ENCODE results near the gene CD28. TPM values are rescaled to one million over a fixed set of nuclear protein-coding genes. Genes with fewer than 3 reads are reported as not detected.

Gene CD28
- total RNA-seq, 3 donors from 2014 or later (not counting 1 experiment from before 2014, with no cell fraction given), result 0.54 to 3.5 (median 3.3) TPM

DNA sequence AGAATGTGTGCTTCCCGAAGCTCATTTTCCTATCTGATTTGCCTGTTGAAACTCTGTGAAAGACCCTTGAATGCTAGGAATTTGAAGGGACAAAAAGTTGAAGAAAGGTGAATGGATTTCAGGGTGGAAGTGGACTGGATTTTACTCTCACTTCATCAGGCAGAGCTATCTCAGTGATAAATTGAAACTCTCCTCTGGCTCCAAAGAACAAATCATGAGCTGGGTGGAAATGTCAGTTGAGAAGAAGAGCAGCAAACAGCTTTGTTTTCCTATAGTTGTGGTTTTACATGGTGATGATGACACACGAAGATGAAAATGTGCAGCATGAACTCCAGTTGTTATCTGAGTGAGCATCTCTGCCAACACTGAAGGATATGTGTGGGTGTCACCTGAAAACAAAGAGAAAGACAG is 34.4 kb downstream of the CD28 start:
- no peaks in the 10 kb centered on the region for H3K27me3 ChIP-seq (ENCODE audit: control insufficient read depth, insufficient read depth, low read length)
- H3K27ac ChIP-seq (ENCODE audit: low read length), result peak overlapping the region; percentile 51
- H3K4me1 ChIP-seq (ENCODE audit: control insufficient read depth, insufficient read depth, low read length), result peaks cover 7% of the 10 kb centered on the region
- H3K9me3 ChIP-seq (ENCODE audit: control insufficient read depth, insufficient read depth, low read length), result no peaks in the 10 kb centered on the region
- Mint-ChIP-seq H3K27me3 (ENCODE audit: low read depth in 2 of 2) (no peaks in the 10 kb centered on the region), H3K4me1 (peaks cover 13% of the 10 kb centered on the region in 2 donors), H3K9me3 (no peaks in the 10 kb centered on the region), H3K4me3 (peak overlapping the region; percentile 8), H3K27ac (peak overlapping the region in 1 of 2 donors; percentile 77), H3K36me3 (no peaks in the 10 kb centered on the region)
- DNase-seq (peak in 1 of 2 donors; percentile 86), ATAC-seq (peak; percentile 32 to 54 (median 44))
- WGBS (ENCODE audit: insufficient coverage), result 36% methylated on average over 2 of the region's 2 CpGs
- intact Hi-C loops (cut with micrococcal nuclease), result no loop called here
- H3K4me3 ChIP-seq (ENCODE audit: low read length), result no peak overlapping the region
- TF ChIP-seq, protein P1, sequence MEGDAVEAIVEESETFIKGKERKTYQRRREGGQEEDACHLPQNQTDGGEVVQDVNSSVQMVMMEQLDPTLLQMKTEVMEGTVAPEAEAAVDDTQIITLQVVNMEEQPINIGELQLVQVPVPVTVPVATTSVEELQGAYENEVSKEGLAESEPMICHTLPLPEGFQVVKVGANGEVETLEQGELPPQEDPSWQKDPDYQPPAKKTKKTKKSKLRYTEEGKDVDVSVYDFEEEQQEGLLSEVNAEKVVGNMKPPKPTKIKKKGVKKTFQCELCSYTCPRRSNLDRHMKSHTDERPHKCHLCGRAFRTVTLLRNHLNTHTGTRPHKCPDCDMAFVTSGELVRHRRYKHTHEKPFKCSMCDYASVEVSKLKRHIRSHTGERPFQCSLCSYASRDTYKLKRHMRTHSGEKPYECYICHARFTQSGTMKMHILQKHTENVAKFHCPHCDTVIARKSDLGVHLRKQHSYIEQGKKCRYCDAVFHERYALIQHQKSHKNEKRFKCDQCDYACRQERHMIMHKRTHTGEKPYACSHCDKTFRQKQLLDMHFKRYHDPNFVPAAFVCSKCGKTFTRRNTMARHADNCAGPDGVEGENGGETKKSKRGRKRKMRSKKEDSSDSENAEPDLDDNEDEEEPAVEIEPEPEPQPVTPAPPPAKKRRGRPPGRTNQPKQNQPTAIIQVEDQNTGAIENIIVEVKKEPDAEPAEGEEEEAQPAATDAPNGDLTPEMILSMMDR (IDR thresholded peaks at IDR 0.05), result no peak
- H3K36me3 ChIP-seq (ENCODE audit: control insufficient read depth, insufficient read depth, low read length), result no peaks in the 10 kb centered on the region

DNA sequence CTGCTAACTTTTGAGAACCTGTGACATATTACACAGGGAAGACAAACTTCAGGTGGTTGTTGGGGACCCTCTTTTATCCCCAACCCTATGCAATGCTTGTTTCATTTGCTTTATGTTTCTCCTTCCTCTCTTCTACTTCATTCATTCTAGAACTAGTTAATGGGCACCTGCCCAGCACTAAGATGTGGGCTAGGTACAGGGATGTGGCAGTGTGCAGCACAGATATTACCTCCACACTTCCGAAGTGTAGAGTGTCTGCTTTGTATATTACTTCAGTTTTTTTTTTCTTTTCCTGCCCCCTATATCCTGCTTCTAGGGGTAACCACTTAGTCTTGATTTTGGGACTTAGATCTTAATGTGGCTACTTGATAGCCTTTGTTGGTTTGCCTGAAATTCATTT is 35.1 kb downstream of the CD28 start:
- Histone ChIP-seq H3K9me3 (ENCODE audit: control insufficient read depth, insufficient read depth, low read length) (no peaks in the 10 kb centered on the region), H3K27me3 (ENCODE audit: control insufficient read depth, insufficient read depth, low read length) (no peaks in the 10 kb centered on the region), H3K27ac (ENCODE audit: low read length) (peak overlapping the region; percentile 51), H3K36me3 (ENCODE audit: control insufficient read depth, insufficient read depth, low read length) (no peaks in the 10 kb centered on the region), H3K4me3 (ENCODE audit: low read length) (no peak overlapping the region), H3K4me1 (ENCODE audit: control insufficient read depth, insufficient read depth, low read length) (peaks cover 7% of the 10 kb centered on the region)
- Mint-ChIP-seq H3K9me3 (no peaks in the 10 kb centered on the region), H3K36me3 (no peaks in the 10 kb centered on the region), H3K27me3 (ENCODE audit: low read depth in 2 of 2) (no peaks in the 10 kb centered on the region), H3K27ac (peak overlapping the region in 1 of 2 donors; percentile 77), H3K4me3 (no peak overlapping the region), H3K4me1 (peaks cover 13% of the 10 kb centered on the region in 2 donors)
- ATAC-seq, result peak in 2 of 3 donors; percentile 30 to 38
- TF ChIP-seq, protein P1 (IDR thresholded peaks at IDR 0.05), result no peak
- DNase-seq, result peak in 1 of 2 donors; percentile 60
- WGBS (ENCODE audit: insufficient coverage), result no CpG with 5 or more reads among the region's 1 CpG
- intact Hi-C loops (cut with micrococcal nuclease), result no loop called here

DNA sequence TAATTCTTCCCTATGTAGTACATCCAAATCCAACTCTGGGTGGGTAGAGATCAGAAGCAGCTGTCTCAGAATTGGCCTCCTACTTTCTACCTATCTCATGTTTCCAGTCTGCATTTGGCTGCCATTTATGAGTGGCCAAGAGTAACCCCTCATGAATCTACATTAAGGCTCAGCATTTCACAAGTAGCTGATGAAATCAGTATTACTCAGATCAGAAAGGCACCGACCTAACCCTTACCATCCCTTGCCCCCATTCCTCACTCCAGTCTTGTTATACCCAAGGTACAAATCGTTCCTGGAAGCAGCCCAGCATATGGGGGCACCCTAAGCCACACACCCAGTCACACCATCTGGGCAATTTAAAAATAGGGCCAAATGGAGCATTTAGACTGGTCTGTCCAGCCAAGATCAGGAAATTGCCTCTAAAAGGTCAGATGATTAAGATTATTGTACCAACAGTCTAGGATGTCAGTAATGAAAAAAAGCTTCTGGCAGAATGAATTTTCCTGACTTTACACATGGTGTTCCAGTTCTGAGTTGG is 37.1 kb downstream of the CD28 start:
- no peak overlapping the region for H3K27ac Mint-ChIP-seq

More for the DNA sequence above, 37.1 kb downstream of the CD28 start:
- Mint-ChIP-seq H3K4me1 (peaks cover 13% of the 10 kb centered on the region in 2 donors), H3K4me3 (no peak overlapping the region), H3K27me3 (ENCODE audit: low read depth in 2 of 2) (no peaks in the 10 kb centered on the region), H3K9me3 (no peaks in the 10 kb centered on the region), H3K36me3 (no peaks in the 10 kb centered on the region)
- Histone ChIP-seq H3K4me1 (ENCODE audit: control insufficient read depth, insufficient read depth, low read length) (peaks cover 7% of the 10 kb centered on the region), H3K36me3 (ENCODE audit: control insufficient read depth, insufficient read depth, low read length) (no peaks in the 10 kb centered on the region), H3K27me3 (ENCODE audit: control insufficient read depth, insufficient read depth, low read length) (no peaks in the 10 kb centered on the region), H3K4me3 (ENCODE audit: low read length) (no peak overlapping the region), H3K27ac (ENCODE audit: low read length) (no peak overlapping the region), H3K9me3 (ENCODE audit: control insufficient read depth, insufficient read depth, low read length) (no peaks in the 10 kb centered on the region)
- TF ChIP-seq, protein P1 (IDR thresholded peaks at IDR 0.05), result no peak
- ATAC-seq (no peak), DNase-seq (no peak)
- WGBS (ENCODE audit: insufficient coverage), result 82% methylated on average over 2 of the region's 2 CpGs
- intact Hi-C loops (cut with micrococcal nuclease), result no loop called here

Measured in natural killer cell (primary cell).